ENCODE data around the gene SLAMF1.
"Not testable (repeated sequence)": the region's sequence is repeated elsewhere in the genome, so short reads cannot be mapped to it uniquely, and the experiment has no call there.

The SLAMF1 gene

DNA sequence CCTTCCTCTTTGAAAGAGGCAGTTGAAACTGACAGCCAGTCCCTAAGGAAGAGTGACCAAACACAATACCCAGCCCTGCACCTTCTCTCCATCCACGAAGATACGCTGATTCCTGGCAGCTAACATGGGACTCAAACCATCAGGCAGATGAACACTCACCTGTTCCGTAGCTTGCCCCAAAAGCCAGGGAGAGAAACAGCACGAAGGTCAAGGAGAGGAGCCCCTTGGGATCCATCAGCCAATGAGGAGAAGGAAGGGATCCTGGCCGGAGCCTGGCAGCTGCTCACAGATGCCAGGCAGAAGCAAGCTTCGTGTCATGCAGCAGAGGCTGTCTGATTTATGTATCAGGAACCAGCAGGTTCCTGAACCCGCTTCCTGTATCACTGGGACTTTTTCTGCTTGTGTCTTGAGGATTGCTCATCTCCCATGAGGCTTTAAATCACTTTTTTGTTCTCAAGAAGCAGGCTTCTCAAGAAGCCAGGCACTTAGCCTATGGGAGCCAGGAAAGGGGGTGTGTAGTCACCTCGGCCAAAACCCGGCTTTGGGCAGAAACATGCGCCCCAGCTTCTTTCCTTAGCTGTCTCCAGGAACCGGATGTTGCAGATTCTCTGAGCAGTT is at the start of gene SLAMF1:
TSS of gene SLAMF1 (minus strand) at position 334 of the 618 bp plus-strand sequence. CDS start at position 235, 99 bp downstream.
- in situ Hi-C loops (cut with MboI; ENCODE audit: low sequenced_read_pairs), result no loop called here

DNA sequence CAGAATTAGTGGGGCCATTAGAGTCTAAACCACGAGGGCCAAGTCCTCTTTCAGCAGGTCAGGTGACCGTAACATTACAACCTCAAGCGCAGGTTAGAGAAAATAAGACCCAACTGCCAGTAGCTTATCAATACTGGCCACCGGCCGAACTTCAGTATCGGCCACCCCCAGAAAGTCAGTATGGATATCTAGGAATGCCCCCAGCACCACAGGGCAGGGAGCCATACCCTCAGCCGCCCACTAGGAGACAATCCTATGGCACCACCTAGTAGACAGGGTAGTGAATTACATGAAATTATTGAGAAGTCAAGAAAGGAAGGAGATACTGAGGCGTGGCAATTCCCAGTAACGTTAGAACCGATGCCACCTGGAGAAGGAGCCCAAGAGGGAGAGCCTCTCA is 45.5 kb upstream of the SLAMF1 start:
- in situ Hi-C loops (cut with MboI; ENCODE audit: low sequenced_read_pairs), result not testable (repeated sequence)

DNA sequence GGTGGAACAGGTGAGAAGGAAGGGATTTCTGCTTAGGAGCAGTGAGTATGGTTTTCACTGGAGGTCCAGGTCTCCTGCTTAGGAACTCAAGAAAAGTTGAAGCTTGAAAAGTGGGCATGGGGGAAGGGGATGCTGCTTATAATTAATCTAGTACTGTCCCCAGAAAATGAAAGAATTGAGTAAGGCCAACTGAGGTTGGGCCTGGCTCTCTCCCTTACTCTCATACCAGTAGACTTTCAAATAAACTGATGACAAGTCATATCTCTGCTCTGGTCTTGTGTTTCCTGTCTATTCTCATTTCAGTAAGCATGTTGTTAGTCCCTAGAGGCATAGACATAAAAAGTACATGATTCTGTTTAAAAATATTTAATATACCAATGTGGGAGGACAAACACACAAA is 38.4 kb upstream of the SLAMF1 start:
- in situ Hi-C loops (cut with MboI; ENCODE audit: low sequenced_read_pairs), result loop anchor here (10.0 kb wide), 2 partner anchors 80 to 270 kb away; partner anchors contain the start of gene ITLN2

DNA sequence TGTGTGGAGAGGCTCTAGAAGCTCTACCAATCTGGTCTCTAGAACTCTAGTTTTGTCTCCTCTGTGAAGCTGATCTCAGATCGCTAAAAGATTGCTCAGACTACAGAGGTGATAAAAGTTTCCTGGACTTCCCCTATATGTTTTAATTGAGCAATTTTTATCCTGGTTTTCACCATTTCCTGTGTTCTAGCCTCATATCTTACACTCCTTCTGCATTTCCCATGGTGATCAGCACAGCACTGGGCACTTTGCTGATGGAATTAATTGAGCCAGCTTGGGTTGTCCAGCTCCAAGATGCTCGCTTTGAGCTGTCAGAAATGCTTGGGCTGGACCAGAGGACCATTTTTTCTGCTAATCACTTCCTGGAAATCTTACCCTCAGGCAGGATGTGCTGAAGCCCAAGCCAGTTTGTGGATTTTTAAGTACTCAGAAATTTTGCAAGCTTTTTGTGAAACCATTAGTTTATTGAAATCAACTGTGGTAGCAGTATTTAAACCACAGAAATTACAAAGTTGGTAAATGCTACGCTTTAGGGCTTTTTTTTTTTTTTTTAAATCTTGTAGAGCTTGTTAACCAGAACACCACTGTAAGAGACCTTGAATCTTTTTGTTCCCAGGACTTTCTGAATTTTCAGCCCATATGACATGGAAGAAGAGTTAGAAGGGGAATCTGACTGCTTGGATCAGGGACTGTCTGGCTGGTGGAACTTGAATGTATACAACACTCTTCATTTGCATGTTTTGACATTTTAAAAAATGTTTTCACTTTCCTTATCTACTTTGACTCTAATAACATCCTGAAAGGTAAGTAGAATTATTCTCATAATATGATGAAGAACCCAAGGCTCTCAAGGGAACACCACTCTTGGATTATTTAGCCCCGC is 36.4 kb upstream of the SLAMF1 start:
- in situ Hi-C loops (cut with MboI; ENCODE audit: low sequenced_read_pairs), result loop anchor here (10.0 kb wide), 2 partner anchors 82 to 272 kb away; partner anchors contain the start of gene ITLN2

GRCh38 chr1:160681891-160682140 is 35.0 kb upstream of the SLAMF1 start:
- in situ Hi-C loops (cut with MboI; ENCODE audit: low sequenced_read_pairs), result loop anchor here (10.0 kb wide), 2 partner anchors 83 to 273 kb away; partner anchors contain the start of gene ITLN2

GRCh38 chr1:160681066-160681890 is 34.4 kb upstream of the SLAMF1 start:
- in situ Hi-C loops (cut with MboI; ENCODE audit: low sequenced_read_pairs), result loop anchor here (10.0 kb wide), 2 partner anchors 84 to 274 kb away; partner anchors contain the start of gene ITLN2

GRCh38 chr1:160680399-160680798 is 33.6 kb upstream of the SLAMF1 start:
- in situ Hi-C loops (cut with MboI; ENCODE audit: low sequenced_read_pairs), result loop anchor here (10.0 kb wide), 2 partner anchors 84 to 274 kb away; partner anchors contain the start of gene ITLN2

DNA sequence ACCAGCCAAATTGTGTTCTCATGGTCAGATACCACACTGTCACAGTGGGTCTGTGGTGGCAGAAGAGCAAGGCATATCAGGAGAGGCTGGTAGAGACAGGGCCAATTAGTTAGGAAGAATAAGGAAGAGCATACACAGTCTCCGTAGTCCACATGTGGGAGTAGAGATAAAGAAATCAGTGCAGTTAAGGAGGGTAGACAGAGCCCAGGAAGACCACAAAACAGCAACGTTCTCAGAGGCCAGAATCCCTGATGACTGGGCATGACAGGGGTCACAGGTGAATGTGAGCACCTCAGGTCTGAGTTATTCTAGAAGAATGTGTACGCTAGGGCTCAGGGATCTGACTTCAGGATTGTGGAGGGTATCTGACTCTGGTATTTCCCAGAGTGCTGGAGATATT is 33.0 kb upstream of the SLAMF1 start:
- in situ Hi-C loops (cut with MboI; ENCODE audit: low sequenced_read_pairs), result loop anchor here (10.0 kb wide), 2 partner anchors 85 to 275 kb away; partner anchors contain the start of gene ITLN2

DNA sequence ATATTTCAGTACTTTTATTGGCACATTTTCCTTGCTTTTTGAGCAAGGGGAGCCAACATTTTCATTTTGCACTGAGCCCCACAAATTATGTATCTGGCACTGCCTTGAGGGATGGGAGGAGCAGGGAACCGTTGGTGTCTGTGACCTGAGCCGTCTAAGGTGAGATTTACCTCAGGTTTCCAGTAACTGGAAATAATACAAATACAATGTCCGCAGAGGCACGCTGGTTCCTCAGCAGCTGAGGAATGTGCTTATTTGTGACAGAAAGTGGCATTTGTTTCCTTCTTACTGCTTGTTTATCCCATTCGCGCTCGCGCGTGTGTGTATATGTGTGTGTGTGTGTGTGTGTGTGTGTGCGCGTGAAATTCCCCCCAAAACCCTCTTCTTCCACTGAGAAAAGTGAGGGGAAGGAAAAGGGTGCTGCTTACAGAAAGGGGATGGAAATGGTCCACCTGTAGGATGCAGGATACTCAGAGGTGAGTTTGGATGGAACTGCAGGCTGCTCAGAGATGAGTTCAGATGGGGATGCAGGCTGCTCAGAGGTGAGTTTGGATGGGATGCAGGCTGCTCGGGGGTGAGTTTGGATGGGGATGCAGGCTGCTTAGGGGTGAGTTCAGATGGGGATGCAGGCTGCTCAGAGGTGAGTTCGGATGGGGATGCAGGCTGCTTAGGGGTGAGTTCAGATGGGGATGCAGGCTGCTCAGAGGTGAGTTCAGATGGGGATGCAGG is 30.2 kb upstream of the SLAMF1 start:
- in situ Hi-C loops (cut with MboI; ENCODE audit: low sequenced_read_pairs), result no loop called here

DNA sequence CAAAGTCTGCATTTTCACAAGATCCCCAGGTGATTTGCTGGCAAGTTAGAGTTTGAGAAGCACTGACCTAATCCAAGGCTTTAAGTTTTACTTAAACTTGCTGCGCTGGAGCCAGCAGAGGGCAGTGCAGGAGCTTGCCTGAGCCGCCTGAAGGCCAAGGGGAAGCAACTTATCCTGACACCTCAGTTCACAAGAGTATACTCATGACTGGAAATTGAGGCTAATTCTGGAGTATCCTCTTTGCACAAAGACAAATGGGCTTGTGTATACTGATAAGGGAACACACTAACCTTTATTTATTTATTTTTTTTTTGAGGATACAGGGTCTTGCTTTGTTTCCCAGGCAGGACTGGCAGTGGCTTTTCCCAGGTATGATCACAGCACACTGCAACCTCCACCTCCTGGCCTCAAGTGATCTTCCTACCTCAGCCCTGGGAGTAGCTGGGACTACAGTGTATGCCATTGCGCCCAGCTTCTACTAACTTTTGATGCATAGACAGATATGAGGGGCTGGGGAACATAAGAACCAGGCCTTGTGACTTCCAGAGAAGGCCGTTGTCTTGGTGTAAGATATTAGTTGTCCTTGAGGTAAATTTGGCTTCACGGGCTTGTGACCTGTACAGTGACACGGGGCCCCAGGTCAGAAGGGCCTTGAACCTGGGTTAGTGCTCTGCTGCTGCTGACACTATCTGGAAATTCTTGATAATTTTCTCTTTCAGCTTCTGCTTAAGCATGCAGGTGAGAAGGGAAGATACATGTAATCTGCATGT is 29.0 kb upstream of the SLAMF1 start:
- in situ Hi-C loops (cut with MboI; ENCODE audit: low sequenced_read_pairs), result no loop called here

- in situ Hi-C loops (cut with MboI; ENCODE audit: low sequenced_read_pairs), result no loop called here
Observed at GRCh38 chr1:160674415-160674814, 27.6 kb upstream of the SLAMF1 start.

GRCh38 chr1:160672789-160673695 is 26.2 kb upstream of the SLAMF1 start:
- in situ Hi-C loops (cut with MboI; ENCODE audit: low sequenced_read_pairs), result no loop called here

DNA sequence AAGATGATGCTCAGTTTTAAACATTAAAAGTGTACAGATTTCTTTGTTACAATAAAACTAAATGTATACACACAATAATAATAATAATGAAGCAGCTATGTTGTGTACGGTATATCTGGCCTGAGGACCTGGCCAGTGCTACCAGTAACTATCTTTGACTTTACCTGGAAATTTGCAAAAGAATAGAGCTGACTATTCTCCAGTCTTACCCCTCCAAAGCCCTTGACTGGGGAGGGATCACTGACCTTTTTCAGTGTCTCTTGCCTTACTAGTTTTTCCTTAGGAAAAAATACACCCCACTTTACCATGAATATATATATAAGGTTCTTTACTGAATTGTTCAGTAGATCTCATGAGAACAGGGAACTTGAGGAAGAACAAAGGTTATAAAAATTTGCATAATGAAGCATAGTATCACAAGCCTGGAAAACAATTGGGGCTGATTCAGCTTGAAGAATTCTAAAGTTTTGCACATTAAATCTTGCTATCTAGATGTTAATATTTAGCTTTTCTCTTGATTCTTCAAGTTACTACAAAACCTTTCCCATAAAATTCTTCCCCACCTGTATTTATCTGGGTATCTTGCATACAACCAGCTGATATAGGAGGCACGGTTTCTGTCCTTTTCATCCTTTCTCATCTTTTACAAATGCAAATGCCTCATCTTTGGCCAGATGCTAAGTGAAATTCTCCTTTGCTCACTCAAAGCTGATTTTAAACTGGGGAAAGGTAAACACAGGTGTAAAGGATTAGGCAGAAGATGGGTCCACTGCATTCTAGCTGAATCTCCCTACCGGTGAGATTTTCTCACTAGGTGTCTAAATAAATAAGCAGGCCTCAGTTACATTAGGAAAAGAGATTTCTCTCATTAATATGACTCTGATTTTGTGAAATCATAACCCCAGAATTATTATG is 25.0 kb upstream of the SLAMF1 start:
- in situ Hi-C loops (cut with MboI; ENCODE audit: low sequenced_read_pairs), result no loop called here

- in situ Hi-C loops (cut with MboI; ENCODE audit: low sequenced_read_pairs), result no loop called here
Observed at GRCh38 chr1:160670701-160671100, 23.9 kb upstream of the SLAMF1 start.

DNA sequence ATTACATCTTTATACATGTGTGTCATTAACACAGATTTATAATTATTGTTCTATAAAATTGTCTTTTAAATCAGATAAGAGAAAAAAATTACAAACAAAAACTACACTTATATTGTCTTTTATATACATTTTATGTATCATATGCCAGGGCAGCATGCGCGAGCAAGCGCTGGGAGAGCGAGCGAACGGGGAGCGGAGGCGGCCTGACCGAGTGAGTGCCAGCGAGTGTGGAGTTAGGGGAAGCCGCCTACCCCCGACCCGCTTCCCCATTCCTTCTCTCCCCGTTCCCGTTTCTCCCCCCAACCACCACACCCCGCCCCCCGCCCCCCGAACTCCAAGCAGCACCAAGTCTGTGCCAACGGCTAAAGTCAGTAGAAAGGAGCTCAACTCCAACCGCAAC is 23.0 kb upstream of the SLAMF1 start:
- in situ Hi-C loops (cut with MboI; ENCODE audit: low sequenced_read_pairs), result no loop called here

DNA sequence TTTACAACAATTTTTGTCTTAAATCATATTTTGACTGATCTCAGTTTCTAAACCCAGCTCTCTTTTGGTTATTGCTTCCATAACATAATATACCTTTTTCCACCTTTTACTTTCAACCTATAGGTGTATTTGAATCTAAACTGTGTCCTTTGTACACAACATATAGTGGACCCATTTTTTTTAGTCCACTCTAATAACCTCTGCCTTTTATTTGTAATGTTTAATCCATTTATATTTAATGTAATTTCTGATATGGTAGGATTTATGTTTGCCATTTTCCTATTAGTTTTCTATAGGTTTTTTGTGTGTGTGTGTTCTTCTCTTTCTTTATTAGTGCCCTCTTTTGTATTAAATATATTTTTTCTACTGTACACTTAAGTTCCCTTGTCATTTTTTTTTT is 22.4 kb upstream of the SLAMF1 start:
- in situ Hi-C loops (cut with MboI; ENCODE audit: low sequenced_read_pairs), result no loop called here

DNA sequence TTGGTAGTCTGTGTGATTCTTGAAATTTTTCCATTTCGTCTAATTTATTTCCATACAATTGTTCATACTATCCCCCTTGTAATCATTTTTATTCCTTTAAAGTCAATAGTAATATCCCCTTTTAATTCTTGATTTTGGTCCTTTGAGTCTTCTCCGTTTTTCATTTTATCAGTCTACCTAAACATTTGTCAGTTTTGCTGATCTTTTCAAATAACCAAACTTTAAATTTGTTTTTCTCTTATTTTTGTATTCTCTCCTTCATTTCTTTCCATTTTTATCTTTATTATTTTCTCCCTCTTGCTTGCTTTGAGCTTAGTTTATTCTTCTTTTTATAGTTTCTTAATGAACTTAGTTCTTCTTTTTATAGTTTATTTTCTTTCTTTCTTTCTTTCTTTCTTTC is 21.1 kb upstream of the SLAMF1 start:
- in situ Hi-C loops (cut with MboI; ENCODE audit: low sequenced_read_pairs), result no loop called here

GRCh38 chr1:160666079-160666442 is 19.2 kb upstream of the SLAMF1 start:
- in situ Hi-C loops (cut with MboI; ENCODE audit: low sequenced_read_pairs), result no loop called here
